HG02759 (cell line): ENCODE data around the gene GALNT5.
A peak's percentile ranks its signal among the peaks of the same experiment; 100 is the strongest.
"Not testable (repeated sequence)": the region's sequence is repeated elsewhere in the genome, so short reads cannot be mapped to it uniquely, and the experiment has no call there.

Source experiments
- ATAC-seq: cut with Tn5 transposase; IDR thresholded peaks from one replicate; pipeline ENCODE4 v1.9.1; 2021; ENCODE audit warnings: mild to moderate bottlenecking, moderate library complexity; ENCODE audit not compliant: unreplicated experiment

The GALNT5 gene, protein sequence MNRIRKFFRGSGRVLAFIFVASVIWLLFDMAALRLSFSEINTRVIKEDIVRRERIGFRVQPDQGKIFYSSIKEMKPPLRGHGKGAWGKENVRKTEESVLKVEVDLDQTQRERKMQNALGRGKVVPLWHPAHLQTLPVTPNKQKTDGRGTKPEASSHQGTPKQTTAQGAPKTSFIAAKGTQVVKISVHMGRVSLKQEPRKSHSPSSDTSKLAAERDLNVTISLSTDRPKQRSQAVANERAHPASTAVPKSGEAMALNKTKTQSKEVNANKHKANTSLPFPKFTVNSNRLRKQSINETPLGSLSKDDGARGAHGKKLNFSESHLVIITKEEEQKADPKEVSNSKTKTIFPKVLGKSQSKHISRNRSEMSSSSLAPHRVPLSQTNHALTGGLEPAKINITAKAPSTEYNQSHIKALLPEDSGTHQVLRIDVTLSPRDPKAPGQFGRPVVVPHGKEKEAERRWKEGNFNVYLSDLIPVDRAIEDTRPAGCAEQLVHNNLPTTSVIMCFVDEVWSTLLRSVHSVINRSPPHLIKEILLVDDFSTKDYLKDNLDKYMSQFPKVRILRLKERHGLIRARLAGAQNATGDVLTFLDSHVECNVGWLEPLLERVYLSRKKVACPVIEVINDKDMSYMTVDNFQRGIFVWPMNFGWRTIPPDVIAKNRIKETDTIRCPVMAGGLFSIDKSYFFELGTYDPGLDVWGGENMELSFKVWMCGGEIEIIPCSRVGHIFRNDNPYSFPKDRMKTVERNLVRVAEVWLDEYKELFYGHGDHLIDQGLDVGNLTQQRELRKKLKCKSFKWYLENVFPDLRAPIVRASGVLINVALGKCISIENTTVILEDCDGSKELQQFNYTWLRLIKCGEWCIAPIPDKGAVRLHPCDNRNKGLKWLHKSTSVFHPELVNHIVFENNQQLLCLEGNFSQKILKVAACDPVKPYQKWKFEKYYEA

DNA sequence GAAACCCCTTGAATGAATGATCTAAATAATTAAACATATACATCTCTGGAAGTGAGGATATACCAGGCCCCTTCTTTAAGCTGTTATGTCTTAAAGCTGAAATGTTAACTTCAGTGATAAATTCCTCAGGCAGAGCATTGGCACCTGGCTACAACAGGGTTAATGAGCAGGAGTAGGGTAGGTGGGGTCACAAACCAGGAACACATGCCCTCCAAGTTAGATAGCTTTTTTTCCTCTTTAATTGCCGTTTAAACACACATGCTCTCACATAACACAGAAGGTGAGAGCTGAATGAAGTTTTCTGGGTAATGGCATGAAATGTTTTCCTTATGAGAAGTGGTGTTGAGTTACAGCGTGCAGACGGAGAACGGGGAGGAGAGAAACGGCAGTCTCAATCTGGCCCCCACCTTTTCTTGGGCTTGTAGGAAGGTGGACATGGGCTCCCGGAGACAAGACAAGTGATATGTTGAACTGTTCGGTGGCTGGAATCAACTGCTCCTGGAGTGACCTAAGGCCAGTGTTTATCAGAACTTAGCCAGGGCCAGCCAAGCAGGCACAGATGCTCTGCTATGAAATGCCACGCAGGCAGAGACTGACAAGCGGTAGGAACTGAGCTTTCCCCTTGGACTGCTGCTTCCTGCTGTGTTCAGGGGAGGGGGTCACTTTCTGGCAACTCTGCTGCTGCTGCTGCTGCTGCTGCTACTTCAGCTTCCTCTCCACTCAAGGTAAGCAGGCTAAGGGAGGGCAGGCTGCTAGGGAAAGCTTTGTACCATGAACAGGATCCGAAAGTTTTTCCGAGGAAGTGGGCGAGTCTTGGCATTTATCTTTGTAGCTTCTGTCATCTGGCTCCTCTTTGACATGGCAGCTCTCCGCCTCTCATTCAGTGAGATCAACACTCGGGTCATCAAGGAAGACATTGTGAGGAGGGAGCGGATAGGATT, at the start of gene GALNT5:
TSS of gene GALNT5 (plus strand) at position 394 of the 941 bp plus-strand sequence. CDS start at position 772, 378 bp downstream.
- ATAC-seq = no peak

DNA sequence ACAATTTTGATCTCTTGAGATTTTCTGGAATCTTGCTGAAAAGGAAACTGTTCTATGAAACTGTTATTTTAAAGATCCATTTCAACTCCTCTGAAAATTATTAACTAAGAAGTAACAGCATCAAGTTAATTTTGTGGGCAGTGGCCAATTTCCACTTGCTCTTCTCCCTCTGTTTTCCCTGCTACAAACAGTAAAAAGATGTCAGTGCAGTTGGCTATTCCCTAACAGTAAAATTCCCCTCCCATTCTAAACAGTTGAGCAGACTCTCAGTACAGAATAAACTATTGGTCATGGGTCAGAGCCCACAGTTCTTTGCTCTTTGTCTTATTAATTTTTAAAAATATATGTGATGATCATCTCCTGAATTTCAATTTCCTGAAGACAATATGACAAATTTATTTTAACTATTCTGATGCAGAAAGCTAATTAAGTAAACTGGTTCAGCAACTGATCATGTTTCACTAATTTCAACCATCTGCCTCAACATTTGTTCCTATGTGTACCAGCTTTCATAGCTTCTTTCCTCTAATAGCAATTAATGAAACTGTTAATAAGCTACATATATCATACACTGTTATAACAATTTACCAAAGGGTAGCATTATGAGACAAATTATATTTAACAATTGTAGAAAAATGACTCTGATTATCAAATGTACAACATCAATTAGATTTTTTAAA, 41.1 kb upstream of the GALNT5 start:
- no peak for ATAC-seq

DNA sequence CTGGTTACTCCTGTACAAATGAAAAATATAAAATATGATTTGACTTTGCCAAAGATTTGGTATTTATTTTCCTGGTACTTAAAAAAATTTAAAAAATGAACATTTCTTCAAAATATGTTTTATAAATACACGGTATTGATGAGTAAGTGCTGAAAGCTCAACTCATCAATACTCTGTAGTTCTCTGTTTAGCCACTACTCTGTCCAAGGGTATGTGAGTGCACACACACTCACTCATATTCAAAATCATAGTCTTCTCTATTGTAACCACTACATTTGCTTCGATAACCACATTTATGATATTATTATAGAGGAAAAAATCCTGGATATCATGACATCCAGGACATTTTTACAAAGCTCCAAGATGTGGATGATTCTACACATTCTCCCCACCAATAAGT, 40.1 kb upstream of the GALNT5 start:
- ATAC-seq = no peak

- no peak for ATAC-seq
Measured at GRCh38 chr2:157218911-157219310, 38.6 kb upstream of the GALNT5 start.

GRCh38 chr2:157220502-157220901, 37.0 kb upstream of the GALNT5 start:
- no peak for ATAC-seq

DNA sequence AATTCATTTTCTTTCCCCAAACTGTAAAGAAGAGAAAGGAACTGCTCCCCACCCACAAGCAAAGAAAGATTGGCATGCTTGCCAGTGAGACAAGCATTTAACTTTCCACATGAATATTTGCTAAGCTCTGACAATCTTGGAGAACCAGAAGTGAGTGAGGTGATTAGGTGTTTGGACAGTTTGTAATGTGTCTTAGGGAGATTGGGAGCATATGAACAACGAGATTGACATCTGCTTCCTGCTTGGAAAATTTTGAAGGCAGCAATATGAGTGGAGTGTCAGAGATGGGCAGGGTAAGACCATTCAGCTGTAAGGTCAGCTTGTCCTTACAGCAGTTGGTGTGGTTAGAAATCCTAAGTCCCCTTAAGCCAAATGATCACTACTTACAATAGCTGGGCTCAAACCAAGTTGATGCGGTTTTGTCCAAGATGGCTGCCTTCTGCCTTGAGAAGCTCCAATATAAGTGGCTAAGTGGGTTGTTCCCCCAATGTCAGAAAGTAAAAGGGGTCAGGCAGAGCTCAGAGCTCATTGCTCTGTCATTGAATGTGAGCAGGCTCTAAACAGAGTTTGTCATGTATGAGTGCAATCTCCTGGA, 36.0 kb upstream of the GALNT5 start:
- ATAC-seq = no peak

- ATAC-seq = no peak
Measured at GRCh38 chr2:157223624-157224205, 33.8 kb upstream of the GALNT5 start.

- ATAC-seq = not testable (repeated sequence)
Measured at GRCh38 chr2:157224448-157224847, 33.1 kb upstream of the GALNT5 start.

DNA sequence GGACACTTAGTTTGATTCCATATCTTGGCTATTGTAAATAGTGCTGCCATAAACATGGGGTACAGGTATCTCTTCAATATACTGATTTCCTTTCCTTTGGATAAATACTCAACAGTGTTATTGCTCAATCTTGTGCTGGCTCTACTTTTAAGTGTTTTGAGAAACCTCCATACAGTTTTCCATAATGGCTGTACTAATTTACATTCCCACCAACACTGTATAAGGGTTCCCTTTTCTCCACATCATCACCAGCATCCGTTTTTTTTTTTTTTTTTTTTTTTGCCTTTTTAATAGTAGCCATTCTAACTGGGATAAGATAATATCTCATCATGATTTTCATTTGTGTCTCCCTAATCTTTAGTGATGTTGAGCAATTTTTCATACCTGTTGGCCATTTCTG, 29.9 kb upstream of the GALNT5 start:
- no peak for ATAC-seq

DNA sequence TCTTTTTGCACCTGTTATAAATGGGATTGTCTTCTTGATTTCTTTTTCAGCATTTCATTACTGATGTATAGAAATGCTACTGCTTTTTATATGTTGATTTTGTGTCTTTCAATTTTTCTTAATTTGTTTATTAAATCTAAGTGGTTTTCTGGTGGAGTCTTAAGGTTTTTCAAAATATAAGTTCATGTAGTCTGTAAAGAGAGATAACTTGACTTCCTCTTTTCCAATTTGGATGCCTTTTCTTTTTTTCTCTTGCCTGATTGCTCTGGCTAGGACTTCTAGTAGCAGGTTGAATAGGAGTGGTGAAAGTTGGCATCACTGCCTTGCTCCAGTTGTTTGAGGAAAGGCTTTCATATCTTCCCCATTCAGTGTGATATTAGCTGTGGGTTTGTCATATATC, 28.6 kb upstream of the GALNT5 start:
- no peak for ATAC-seq

DNA sequence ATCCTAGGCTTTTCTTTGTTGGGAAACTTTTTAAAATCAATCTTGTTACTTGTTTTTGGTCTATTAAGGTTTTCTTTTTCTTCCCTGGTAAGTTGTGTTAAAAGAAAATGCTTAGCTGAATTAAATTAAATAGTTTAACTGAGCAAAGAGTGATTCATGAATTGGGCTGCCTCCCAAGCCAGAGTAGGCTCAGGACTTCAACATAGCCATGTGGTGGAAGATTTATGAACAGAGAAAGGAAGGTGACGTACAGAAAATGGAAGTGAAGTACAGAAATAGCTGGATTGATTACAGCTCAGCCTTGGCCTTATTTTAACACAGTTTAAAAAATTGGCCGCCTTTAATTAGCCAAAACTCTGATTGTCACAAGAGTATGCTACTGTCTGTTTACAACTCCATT, 27.9 kb upstream of the GALNT5 start:
- ATAC-seq = no peak

DNA sequence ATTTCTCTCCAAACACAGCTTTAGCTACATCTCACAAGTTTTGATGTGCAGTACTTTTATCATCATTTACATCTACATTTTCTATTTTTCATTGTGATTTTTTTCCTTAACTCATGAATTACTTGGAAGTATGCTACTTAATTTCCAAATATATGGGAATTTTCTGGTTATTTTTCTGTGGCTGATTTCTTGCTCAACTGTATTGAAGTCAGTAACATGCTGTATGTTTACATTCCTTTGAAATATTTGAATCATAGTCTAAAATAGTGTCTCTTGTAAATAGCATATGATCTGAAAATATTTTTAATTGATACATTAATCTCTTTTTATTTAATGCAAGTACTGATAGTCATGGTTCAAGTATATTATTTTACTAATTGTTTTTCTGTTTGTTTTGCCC, 26.0 kb upstream of the GALNT5 start:
- no peak for ATAC-seq

GRCh38 chr2:157233506-157233905, 24.0 kb upstream of the GALNT5 start:
- no peak for ATAC-seq

- ATAC-seq = no peak
Measured at GRCh38 chr2:157236404-157236803, 21.1 kb upstream of the GALNT5 start.

DNA sequence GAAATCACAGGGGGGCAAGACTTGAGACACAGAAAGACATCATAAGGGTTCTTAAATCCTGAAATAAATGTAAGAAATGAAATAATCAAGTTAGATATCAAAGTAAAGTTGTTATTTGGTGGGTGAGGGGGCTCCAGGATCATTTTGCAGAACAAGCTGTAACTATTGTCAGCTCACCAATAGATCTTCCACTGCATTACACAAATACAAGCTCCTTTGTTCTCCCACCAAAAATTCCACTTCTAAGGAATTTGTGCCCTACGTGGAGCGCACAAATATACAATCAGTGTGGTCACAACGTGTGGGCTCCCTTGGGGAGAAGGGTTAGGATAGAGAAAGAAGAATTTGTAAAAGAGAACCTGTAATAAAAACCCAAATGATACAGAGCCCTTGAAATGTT, 19.2 kb upstream of the GALNT5 start:
- ATAC-seq = no peak

DNA sequence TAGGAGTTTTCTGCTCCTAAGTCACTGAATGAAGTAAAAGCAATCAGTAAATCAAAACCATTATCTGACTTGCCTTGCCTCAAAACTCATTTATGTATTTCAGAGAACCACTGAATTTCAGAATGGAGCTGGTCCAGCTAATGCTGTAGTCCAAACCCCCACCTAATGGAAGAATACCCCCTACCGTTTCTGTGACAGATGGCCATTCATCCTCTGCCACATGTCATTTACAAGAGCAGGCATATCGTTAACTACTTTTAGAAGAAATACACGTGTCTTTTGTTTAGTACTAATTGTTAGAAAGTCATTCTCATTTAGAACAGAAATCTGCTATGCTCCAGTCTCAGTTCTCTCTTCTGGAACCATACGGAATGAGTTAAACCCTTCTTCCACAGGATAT, 12.8 kb upstream of the GALNT5 start:
- no peak for ATAC-seq

GRCh38 chr2:157245144-157245840, 12.2 kb upstream of the GALNT5 start:
- ATAC-seq = no peak

- ATAC-seq = peak; percentile 96
Measured at GRCh38 chr2:157245846-157246764, 11.4 kb upstream of the GALNT5 start.
